ENCODE data around the gene HOXA4.

Gene HOXA4

DNA sequence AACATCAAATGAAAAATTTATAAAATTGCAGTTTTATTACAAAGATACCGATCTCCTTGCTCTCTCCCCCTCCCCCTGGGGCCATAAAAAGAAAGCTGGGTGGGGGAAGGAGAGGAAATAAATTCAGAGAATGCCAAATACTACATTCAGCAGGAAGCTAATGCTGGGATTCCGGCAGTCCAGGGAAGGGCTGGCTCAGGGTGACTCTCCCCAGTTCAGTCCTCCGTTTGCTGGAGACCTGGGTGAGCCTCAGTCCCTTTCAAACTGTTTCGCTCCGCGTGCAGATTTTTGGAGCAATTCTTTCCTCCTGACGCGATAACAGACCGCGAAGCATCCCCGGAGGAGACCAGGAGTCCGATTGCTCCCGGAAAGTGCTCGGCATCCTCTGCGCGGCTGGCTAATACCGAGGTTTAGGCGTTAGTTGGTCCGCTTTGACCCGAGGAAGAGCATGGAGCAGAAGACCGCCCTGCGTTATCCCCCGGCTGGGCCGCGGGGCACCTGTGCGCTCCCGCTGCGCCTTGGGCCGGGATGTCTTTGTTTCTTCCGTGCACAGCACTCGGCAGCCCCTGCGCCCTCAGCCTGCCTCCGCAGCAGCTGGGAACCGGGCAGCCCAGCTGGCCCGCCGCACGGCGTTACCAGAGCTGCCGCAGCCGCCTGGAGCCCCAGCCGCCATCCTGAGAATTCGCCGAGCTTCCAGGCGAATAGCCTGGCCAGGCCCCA lies 24.2 kb downstream of the HOXA4 start:
- Histone ChIP-seq H3K4me3 (replicated peaks; ENCODE audit: insufficient read depth, low read length) (no peak overlapping the region), H3K27me3 (ENCODE audit: insufficient read depth, poor library complexity, severe bottlenecking) (peaks cover 36% of the 10 kb centered on the region), H3K27ac (replicated peaks) (no peak overlapping the region)
- no peak for DNase-seq (ENCODE audit: low read depth in 1 of 2, low spot score in 1 of 2)
- TF ChIP-seq, protein P1, sequence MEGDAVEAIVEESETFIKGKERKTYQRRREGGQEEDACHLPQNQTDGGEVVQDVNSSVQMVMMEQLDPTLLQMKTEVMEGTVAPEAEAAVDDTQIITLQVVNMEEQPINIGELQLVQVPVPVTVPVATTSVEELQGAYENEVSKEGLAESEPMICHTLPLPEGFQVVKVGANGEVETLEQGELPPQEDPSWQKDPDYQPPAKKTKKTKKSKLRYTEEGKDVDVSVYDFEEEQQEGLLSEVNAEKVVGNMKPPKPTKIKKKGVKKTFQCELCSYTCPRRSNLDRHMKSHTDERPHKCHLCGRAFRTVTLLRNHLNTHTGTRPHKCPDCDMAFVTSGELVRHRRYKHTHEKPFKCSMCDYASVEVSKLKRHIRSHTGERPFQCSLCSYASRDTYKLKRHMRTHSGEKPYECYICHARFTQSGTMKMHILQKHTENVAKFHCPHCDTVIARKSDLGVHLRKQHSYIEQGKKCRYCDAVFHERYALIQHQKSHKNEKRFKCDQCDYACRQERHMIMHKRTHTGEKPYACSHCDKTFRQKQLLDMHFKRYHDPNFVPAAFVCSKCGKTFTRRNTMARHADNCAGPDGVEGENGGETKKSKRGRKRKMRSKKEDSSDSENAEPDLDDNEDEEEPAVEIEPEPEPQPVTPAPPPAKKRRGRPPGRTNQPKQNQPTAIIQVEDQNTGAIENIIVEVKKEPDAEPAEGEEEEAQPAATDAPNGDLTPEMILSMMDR (IDR thresholded peaks at IDR 0.05; ENCODE audit: insufficient read depth, low read length) = no peak
- TF ChIP-seq GABPA (IDR thresholded peaks at IDR 0.05; ENCODE audit: low read depth) (no peak), POLR2AphosphoS5 (IDR thresholded peaks at IDR 0.05; ENCODE audit: low read depth) (no peak), SPI1 (IDR thresholded peaks at IDR 0.05; ENCODE audit: borderline replicate concordance, low read depth) (no peak)
- TF ChIP-seq, protein P2, sequence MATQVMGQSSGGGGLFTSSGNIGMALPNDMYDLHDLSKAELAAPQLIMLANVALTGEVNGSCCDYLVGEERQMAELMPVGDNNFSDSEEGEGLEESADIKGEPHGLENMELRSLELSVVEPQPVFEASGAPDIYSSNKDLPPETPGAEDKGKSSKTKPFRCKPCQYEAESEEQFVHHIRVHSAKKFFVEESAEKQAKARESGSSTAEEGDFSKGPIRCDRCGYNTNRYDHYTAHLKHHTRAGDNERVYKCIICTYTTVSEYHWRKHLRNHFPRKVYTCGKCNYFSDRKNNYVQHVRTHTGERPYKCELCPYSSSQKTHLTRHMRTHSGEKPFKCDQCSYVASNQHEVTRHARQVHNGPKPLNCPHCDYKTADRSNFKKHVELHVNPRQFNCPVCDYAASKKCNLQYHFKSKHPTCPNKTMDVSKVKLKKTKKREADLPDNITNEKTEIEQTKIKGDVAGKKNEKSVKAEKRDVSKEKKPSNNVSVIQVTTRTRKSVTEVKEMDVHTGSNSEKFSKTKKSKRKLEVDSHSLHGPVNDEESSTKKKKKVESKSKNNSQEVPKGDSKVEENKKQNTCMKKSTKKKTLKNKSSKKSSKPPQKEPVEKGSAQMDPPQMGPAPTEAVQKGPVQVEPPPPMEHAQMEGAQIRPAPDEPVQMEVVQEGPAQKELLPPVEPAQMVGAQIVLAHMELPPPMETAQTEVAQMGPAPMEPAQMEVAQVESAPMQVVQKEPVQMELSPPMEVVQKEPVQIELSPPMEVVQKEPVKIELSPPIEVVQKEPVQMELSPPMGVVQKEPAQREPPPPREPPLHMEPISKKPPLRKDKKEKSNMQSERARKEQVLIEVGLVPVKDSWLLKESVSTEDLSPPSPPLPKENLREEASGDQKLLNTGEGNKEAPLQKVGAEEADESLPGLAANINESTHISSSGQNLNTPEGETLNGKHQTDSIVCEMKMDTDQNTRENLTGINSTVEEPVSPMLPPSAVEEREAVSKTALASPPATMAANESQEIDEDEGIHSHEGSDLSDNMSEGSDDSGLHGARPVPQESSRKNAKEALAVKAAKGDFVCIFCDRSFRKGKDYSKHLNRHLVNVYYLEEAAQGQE (IDR thresholded peaks at IDR 0.05; ENCODE audit: insufficient replicate concordance, low read depth) = no peak

DNA sequence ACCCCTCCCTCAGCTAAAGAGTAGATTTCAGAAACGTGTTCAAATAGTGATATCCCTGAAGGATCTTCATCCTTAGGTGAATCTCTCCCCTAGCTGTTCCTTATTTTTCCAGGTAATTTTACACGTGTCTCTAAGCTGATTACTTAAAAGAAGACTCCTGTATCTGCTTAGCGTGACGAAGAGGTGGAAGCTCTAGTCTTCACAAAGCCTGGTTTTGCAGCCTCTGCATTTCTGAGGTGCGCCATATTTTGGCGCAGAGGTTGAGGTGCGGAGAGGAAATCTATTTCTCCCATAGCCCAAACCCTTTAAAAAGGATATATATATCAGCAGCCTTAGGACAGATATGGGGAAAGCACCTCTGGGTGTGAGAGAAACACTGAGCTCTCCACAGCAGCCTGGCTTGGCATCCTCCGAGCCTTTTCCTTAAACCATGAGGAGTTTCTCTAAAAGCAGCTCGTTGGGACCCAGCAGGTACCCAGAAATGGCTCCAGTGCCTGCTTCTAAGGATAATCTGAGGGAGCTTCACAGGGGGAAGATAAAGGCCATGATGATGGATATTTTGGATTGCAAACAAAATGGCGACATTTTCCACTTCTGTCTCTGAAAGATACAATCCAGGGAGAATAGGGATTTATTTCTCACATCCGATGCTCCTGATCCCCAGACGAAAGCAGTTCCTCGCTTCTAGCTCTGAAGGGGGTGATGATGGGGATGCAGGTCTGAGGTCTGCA lies 25.1 kb downstream of the HOXA4 start:
- Histone ChIP-seq H3K4me3 (replicated peaks; ENCODE audit: insufficient read depth, low read length) (no peak overlapping the region), H3K27me3 (ENCODE audit: insufficient read depth, poor library complexity, severe bottlenecking) (peaks cover 38% of the 10 kb centered on the region), H3K27ac (replicated peaks) (no peak overlapping the region)
- DNase-seq (ENCODE audit: low read depth in 1 of 2, low spot score in 1 of 2) = no peak
- TF ChIP-seq, protein P2 (IDR thresholded peaks at IDR 0.05; ENCODE audit: insufficient replicate concordance, low read depth) = no peak
- TF ChIP-seq, protein P1 (IDR thresholded peaks at IDR 0.05; ENCODE audit: insufficient read depth, low read length) = no peak
- no peak for TF ChIP-seq GABPA (IDR thresholded peaks at IDR 0.05; ENCODE audit: low read depth)
- TF ChIP-seq POLR2AphosphoS5 (IDR thresholded peaks at IDR 0.05; ENCODE audit: low read depth) = no peak

DNA sequence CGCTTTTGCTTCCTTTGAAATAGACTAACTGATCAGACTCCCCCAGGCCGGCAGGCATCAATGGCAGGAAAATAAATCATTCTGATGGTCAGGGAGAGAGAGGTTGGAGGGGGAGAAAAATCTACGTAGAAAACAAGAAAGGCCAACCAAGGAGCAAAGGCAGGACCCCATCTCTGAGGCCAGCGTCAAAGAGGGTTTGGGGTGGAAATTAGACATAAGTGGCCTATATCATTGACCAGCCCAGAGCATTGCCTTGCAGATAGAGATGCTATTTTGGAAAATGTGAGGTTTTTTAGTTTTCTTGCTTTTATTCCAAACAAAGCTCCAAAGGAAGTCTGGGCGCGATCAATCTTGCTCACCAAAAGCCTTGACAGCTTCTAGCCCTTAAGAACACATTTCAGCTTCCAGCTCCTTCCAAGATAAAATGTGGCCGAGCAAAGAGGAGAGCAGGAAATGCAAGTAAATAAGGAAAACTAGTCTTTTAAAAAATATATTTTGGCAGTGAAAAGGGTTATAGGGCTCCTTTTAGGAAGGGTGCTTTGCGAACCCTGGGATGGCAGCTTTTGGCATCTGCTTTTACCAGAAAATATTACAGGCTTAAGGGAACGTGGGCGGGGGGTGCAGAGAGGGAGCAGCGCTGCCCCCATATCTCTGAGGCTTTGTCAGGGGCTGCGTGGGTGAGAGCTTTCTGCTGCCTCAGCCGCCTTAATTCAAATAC lies 26.1 kb downstream of the HOXA4 start:
- no peak overlapping the region for H3K4me3 ChIP-seq (replicated peaks; ENCODE audit: insufficient read depth, low read length)
- no peak overlapping the region for H3K27ac ChIP-seq (replicated peaks)
- DNase-seq (ENCODE audit: low read depth in 1 of 2, low spot score in 1 of 2) = no peak
- peaks cover 38% of the 10 kb centered on the region for H3K27me3 ChIP-seq (ENCODE audit: insufficient read depth, poor library complexity, severe bottlenecking)
- no peak for TF ChIP-seq SPI1 (IDR thresholded peaks at IDR 0.05; ENCODE audit: borderline replicate concordance, low read depth)
- TF ChIP-seq, protein P2 (IDR thresholded peaks at IDR 0.05; ENCODE audit: insufficient replicate concordance, low read depth) = no peak
- TF ChIP-seq POLR2AphosphoS5 (IDR thresholded peaks at IDR 0.05; ENCODE audit: low read depth) = no peak
- TF ChIP-seq GABPA (IDR thresholded peaks at IDR 0.05; ENCODE audit: low read depth) = no peak
- TF ChIP-seq, protein P1 (IDR thresholded peaks at IDR 0.05; ENCODE audit: insufficient read depth, low read length) = no peak

All from HL-60 (cell line).